SK-N-SH (cell line): Measurements from ENCODE around the gene SMIM22. TPM values are rescaled to one million over a fixed set of nuclear protein-coding genes. Genes with fewer than 3 reads are reported as not detected.

Source experiments
- CTCF ChIA-PET: fragments of 300-600, 350-600 bp; formaldehyde crosslinking; extraction: SDS; loops from one replicate; lab custom pipeline; 2021; lab: Yijun Ruan, JAX
- POLR2A ChIA-PET: fragments of 350-600 bp; sonication (Branson Sonifier 250); formaldehyde crosslinking; extraction: SDS; loops from one replicate; lab custom pipeline; 2020; ENCODE audit warnings: antibody characterized with exemption, inconsistent platforms; lab: Yijun Ruan, JAX
- DNase-seq: peaks from one replicate; pipeline ENCODE4 v3.0.0; 2012
- H2AFZ ChIP-seq: fragments of 200-600 bp; sonication (generic); 2 replicates; pipeline ENCODE4 v1.8.1; 2016; ENCODE audit warnings: antibody characterized with exemption, mild to moderate bottlenecking, low read depth
- H3F3A ChIP-seq: fragments of 200-600 bp; sonication (generic); replicated peaks from 2 replicates; pipeline ENCODE3; 2016; ENCODE audit warnings: antibody characterized with exemption, mild to moderate bottlenecking; ENCODE audit not compliant: insufficient read depth
- H3K27ac ChIP-seq, 2 experiments: fragments of 200-500 bp in 1 of 2; fragments of 200-600 bp in 1 of 2; sonication (Bioruptor generic) in 1 of 2; sonication (generic), shearing (Covaris generic) in 1 of 2; 2 replicates each; pipeline versions ENCODE4 v1.5.1 to v1.6.1; 2014 to 2016; ENCODE audit warnings: low read depth in 2 of 2, inconsistent platforms in 1 of 2, low read length in 1 of 2, mild to moderate bottlenecking in 1 of 2, mixed read lengths in 1 of 2
- H3K27me3 ChIP-seq: fragments of 200-600 bp; sonication (generic), shearing (Covaris generic); 2 replicates; pipeline ENCODE4 v1.6.1; 2016; ENCODE audit warnings: mixed run types; ENCODE audit not compliant: insufficient read depth
- H3K36me3 ChIP-seq, 2 experiments: fragments of 200-500 bp in 1 of 2; fragments of 200-600 bp in 1 of 2; sonication (Bioruptor generic) in 1 of 2; sonication (generic) in 1 of 2; replicated peaks in 1 of 2; 2 replicates each; pipeline versions ENCODE3 to v1.5.1; 2014 to 2016; ENCODE audit warnings: low read length in 1 of 2, mild to moderate bottlenecking in 1 of 2; ENCODE audit not compliant: insufficient read depth in 2 of 2, control insufficient read depth in 1 of 2
- H3K4me1 ChIP-seq, 2 experiments: fragments of 200-500 bp in 1 of 2; fragments of 200-600 bp in 1 of 2; sonication (Bioruptor generic) in 1 of 2; sonication (generic), shearing (Covaris generic) in 1 of 2; 2 replicates each; pipeline versions ENCODE4 v1.5.1 to v1.6.1; 2014 to 2016; ENCODE audit warnings: low read depth in 1 of 2, low read length in 1 of 2, mixed run types in 1 of 2; ENCODE audit not compliant: insufficient read depth in 2 of 2, control insufficient read depth in 1 of 2
- H3K4me2 ChIP-seq: fragments of 200-600 bp; sonication (generic), shearing (Covaris generic); 2 replicates; pipeline ENCODE4 v1.6.1; 2017; ENCODE audit warnings: mixed run types
- H3K4me3 ChIP-seq, 2 experiments: fragments of 200-500 bp in 1 of 2; fragments of 200-600 bp in 1 of 2; sonication (Bioruptor generic) in 1 of 2; sonication (generic), shearing (Covaris generic) in 1 of 2; 2 replicates each; pipeline versions ENCODE4 v1.5.1 to v1.8.1; 2014 to 2016; ENCODE audit warnings: low read depth in 2 of 2, inconsistent platforms in 1 of 2, low read length in 1 of 2, mild to moderate bottlenecking in 1 of 2, mixed read lengths in 1 of 2, moderate library complexity in 1 of 2
- H3K79me2 ChIP-seq: fragments of 200-600 bp; sonication (generic); 2 replicates; pipeline ENCODE4 v1.8.1; 2017; ENCODE audit warnings: mild to moderate bottlenecking; ENCODE audit not compliant: insufficient read depth
- H3K9ac ChIP-seq: fragments of 200-600 bp; sonication (generic); 2 replicates; pipeline ENCODE4 v1.6.1; 2017; ENCODE audit warnings: mixed run types
- H3K9me2 ChIP-seq: fragments of 200-600 bp; sonication (generic); 2 replicates; pipeline ENCODE4 v1.6.1; 2017; ENCODE audit warnings: mixed run types
- H3K9me3 ChIP-seq: fragments of 200-600 bp; sonication (generic); 2 replicates; pipeline ENCODE4 v1.6.1; 2017; ENCODE audit warnings: mixed run types, mild to moderate bottlenecking, moderate library complexity
- H4K20me1 ChIP-seq: fragments of 200-600 bp; sonication (generic); 2 replicates; pipeline ENCODE4 v1.6.1; 2017; ENCODE audit warnings: mild to moderate bottlenecking, mixed run types; ENCODE audit not compliant: insufficient read depth
- CHD2 ChIP-seq: fragments of 150-350 bp; IDR thresholded peaks from 2 replicates; pipeline ENCODE4 v1.6.1; 2018; ENCODE audit warnings: low read length; ENCODE audit not compliant: partially characterized antibody
- CTCF ChIP-seq: fragments of 200-600 bp; sonication (generic); IDR thresholded peaks from 2 replicates; pipeline ENCODE4 v1.6.1; 2017; ENCODE audit warnings: antibody characterized with exemption, mild to moderate bottlenecking, moderate library complexity
- ELF1 ChIP-seq: IDR thresholded peaks from 2 replicates; pipeline ENCODE4 v1.4.0; 2012
- EP300 ChIP-seq, 2 experiments: IDR thresholded peaks; 2 replicates each; pipeline versions ENCODE4 v1.4.0 to v1.6.1; 2012; ENCODE audit warnings: borderline replicate concordance in 1 of 2, low read depth in 1 of 2, low read length in 1 of 2
- FOSL2 ChIP-seq: IDR thresholded peaks from 2 replicates; pipeline ENCODE4 v1.4.0; 2012; ENCODE audit warnings: low read depth, mild to moderate bottlenecking, moderate library complexity, borderline replicate concordance
- FOXJ3 ChIP-seq: sonication (generic); formaldehyde crosslinking; IDR thresholded peaks from 2 replicates; pipeline ENCODE4 v1.5.1; 2020; ENCODE audit warnings: mild to moderate bottlenecking, missing genetic modification reagents
- JUND ChIP-seq: IDR thresholded peaks from 2 replicates; pipeline ENCODE4 v1.4.0; 2012
- POLR2AphosphoS5 ChIP-seq: IDR thresholded peaks from 2 replicates; pipeline ENCODE4 v1.6.1; 2012; ENCODE audit warnings: low read depth, low read length
- RCOR1 ChIP-seq: fragments of 150-350 bp; IDR thresholded peaks from 2 replicates; pipeline ENCODE4 v1.6.1; 2017; ENCODE audit warnings: antibody characterized with exemption, low read length
- SIN3A ChIP-seq: IDR thresholded peaks from 2 replicates; pipeline ENCODE4 v1.6.1; 2012; ENCODE audit warnings: low read depth, mild to moderate bottlenecking, low read length, moderate library complexity, borderline replicate concordance
- SMC3 ChIP-seq: IDR thresholded peaks from 2 replicates; pipeline ENCODE4 v1.6.1; 2012; ENCODE audit warnings: low read depth, low read length, improper control_type of control experiment
- TEAD4 ChIP-seq: IDR thresholded peaks from 2 replicates; pipeline ENCODE4 v1.4.0; 2012; ENCODE audit warnings: mild to moderate bottlenecking, borderline replicate concordance; ENCODE audit not compliant: insufficient read depth
- WGBS: methylation state at CpG from one replicate; pipeline ENCODE4 v1.1.6; 2017; ENCODE audit warnings: low lambda C conversion rate; 5-methylcytosine and 5-hydroxymethylcytosine counted together
- polyA plus RNA-seq, 3 experiments: library from polyadenylated mRNA; depleted of rRNA; stranded (reverse); fragments of >200 nt; gene quantifications; 2 replicates each; pipeline ENCODE4 v1.2.3, GENCODE V29; 2012
- TF ChIP-seq, protein P1 (sequence below): IDR thresholded peaks from 2 replicates; pipeline ENCODE4 v1.4.0; 2012; ENCODE audit warnings: low read depth
- TF ChIP-seq, protein P2 (sequence below): fragments of 150-350 bp; IDR thresholded peaks from 2 replicates; pipeline ENCODE4 v1.6.1; 2016; ENCODE audit warnings: mild to moderate bottlenecking, low read depth, low read length

The SMIM22 gene
- polyA plus RNA-seq, 1 of the 3 experiments (the other 2 are of a cell fraction) = not detected

DNA sequence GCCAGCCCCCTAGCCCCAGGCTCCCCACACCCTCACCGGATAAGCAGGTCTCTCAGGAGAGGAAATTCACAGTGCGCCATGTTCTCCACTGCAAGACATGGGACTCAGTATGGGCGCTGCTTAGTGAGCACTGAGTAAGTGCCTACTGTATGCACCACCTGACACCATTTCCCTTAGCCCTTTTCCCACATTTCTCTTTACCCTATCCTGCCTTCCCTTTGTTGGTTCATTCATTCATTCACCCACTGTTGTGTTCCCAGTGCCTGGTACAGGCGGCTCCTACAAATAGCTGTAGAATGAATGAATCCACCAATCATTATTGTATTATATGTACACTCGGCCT is 17.1 kb upstream of the SMIM22 start (continued):
- TF ChIP-seq TEAD4 (no peak), JUND (no peak)
- TF ChIP-seq, all 33 proteins: peak for 0

- Histone ChIP-seq H3K4me2 (no peak overlapping the region), H4K20me1 (no peaks in the 10 kb centered on the region), H3K9ac (no peak overlapping the region), H3K9me3 (no peaks in the 10 kb centered on the region), H3K27ac (no peak overlapping the region), H3K79me2 (no peaks in the 10 kb centered on the region), H3K27me3 (no peaks in the 10 kb centered on the region), H3K9me2 (no peaks in the 10 kb centered on the region), H2AFZ (no peak overlapping the region), H3K4me1 (no peaks in the 10 kb centered on the region), H3K4me3 (no peak overlapping the region), H3F3A (no peaks in the 10 kb centered on the region), H3K36me3 (no peaks in the 10 kb centered on the region)
- CTCF ChIA-PET = no interaction called here
- WGBS = 74% methylated on average over 4 of the region's 4 CpGs
- POLR2A ChIA-PET = no interaction called here
- TF ChIP-seq FOXJ3 (CRISPR knock-in tag) (no peak), ELF1 (no peak), CTCF (no peak), SIN3A (no peak), EP300 (IDR thresholded peaks at IDR 0.05; ENCODE audit: borderline replicate concordance in 1 of 2, low read depth in 1 of 2, low read length in 1 of 2) (no peak), FOSL2 (no peak), CHD2 (no peak), SMC3 (no peak), RCOR1 (no peak), POLR2AphosphoS5 (no peak)
- TF ChIP-seq, protein P1, sequence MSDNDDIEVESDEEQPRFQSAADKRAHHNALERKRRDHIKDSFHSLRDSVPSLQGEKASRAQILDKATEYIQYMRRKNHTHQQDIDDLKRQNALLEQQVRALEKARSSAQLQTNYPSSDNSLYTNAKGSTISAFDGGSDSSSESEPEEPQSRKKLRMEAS = no peak
- TF ChIP-seq, protein P2, sequence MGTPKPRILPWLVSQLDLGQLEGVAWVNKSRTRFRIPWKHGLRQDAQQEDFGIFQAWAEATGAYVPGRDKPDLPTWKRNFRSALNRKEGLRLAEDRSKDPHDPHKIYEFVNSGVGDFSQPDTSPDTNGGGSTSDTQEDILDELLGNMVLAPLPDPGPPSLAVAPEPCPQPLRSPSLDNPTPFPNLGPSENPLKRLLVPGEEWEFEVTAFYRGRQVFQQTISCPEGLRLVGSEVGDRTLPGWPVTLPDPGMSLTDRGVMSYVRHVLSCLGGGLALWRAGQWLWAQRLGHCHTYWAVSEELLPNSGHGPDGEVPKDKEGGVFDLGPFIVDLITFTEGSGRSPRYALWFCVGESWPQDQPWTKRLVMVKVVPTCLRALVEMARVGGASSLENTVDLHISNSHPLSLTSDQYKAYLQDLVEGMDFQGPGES = no peak
- no peak for DNase-seq
Observed at GRCh38 chr16:4780235-4780634, 14.9 kb upstream of the SMIM22 start.
